DND-41 (cell line): ENCODE measurements around the gene STARD13.

Experiments used
- EZH2 ChIP-seq: IDR thresholded peaks from 3 replicates; pipeline ENCODE4 v1.6.1; 2012; ENCODE audit warnings: borderline replicate concordance, low read depth, mild to moderate bottlenecking, moderate library complexity, low read length, inconsistent platforms; ENCODE audit not compliant: severe bottlenecking
- TF ChIP-seq, protein P1 (sequence below): IDR thresholded peaks from 2 replicates; pipeline ENCODE4 v1.5.1; 2012; ENCODE audit warnings: borderline replicate concordance, low read length, moderate library complexity, mild to moderate bottlenecking; ENCODE audit not compliant: poor library complexity, severe bottlenecking; ENCODE audit errors: extremely low read depth

DNA sequence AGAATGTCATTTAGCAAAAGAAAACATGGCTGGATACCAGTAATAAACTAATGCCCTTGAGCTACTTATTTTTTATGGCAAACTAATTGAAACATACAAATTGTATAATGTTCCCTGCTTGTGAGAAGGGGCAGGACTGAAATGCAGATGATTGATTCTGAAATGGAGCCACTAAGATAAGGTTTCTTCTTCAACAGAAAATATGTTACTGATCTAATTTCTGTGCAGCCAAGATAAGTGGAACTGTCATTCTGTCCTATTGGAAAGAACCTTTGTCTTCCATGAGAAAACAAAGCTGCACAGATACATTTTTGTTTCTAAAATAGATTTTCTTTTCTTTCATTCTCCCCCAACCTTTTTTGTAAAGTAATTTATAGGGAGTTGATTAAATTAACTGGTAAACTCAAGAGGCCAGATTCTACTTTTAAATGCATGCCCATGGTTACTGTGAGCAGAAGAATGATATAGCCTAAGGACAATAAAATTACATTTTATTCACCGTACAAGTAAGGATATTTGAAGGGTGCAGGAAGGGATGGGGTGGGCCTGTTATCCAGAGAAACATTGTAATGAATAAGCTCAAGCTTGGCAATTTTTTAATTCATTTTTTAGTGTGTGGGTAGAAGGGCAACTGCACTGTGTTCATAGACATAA is 39.9 kb downstream of the STARD13 start:
- TF ChIP-seq, protein P1, sequence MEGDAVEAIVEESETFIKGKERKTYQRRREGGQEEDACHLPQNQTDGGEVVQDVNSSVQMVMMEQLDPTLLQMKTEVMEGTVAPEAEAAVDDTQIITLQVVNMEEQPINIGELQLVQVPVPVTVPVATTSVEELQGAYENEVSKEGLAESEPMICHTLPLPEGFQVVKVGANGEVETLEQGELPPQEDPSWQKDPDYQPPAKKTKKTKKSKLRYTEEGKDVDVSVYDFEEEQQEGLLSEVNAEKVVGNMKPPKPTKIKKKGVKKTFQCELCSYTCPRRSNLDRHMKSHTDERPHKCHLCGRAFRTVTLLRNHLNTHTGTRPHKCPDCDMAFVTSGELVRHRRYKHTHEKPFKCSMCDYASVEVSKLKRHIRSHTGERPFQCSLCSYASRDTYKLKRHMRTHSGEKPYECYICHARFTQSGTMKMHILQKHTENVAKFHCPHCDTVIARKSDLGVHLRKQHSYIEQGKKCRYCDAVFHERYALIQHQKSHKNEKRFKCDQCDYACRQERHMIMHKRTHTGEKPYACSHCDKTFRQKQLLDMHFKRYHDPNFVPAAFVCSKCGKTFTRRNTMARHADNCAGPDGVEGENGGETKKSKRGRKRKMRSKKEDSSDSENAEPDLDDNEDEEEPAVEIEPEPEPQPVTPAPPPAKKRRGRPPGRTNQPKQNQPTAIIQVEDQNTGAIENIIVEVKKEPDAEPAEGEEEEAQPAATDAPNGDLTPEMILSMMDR = no peak
- TF ChIP-seq EZH2 = no peak
